Lower lobe of right lung (tissue), 2 donors: Measurements from ENCODE around the gene DBN1. TPM values are rescaled to one million over a fixed set of nuclear protein-coding genes. Genes with fewer than 3 reads are reported as not detected.

Source experiments
- ATAC-seq, 2 donors: fragments of 200-7000 bp; cut with Tn5 transposase; one replicate each; pipeline ENCODE4 v1.9.1; 2020 to 2022; ENCODE audit warnings: mild to moderate bottlenecking in 2 of 2, moderate library complexity in 2 of 2
- DNase-seq: peaks from one replicate; pipeline ENCODE4 v3.0.0-alpha.2; 2020
- H3K27ac ChIP-seq: fragments of 200-600 bp; one replicate; pipeline ENCODE4 v1.8.0; 2022
- H3K27me3 ChIP-seq: fragments of 200-600 bp; one replicate; pipeline ENCODE4 v1.8.0; 2022; ENCODE audit warnings: low read depth
- H3K36me3 ChIP-seq: fragments of 200-600 bp; one replicate; pipeline ENCODE4 v1.8.0; 2022; ENCODE audit warnings: mild to moderate bottlenecking
- H3K4me1 ChIP-seq: fragments of 200-600 bp; one replicate; pipeline ENCODE4 v1.8.0; 2022
- H3K4me3 ChIP-seq: fragments of 200-600 bp; one replicate; pipeline ENCODE4 v1.8.0; 2022; ENCODE audit warnings: mild to moderate bottlenecking
- H3K9me3 ChIP-seq: fragments of 200-600 bp; one replicate; pipeline ENCODE4 v1.8.0; 2022
- CTCF ChIP-seq: fragments of 200-600 bp; IDR thresholded peaks from one replicate; pipeline ENCODE4 v1.8.0; 2022; ENCODE audit warnings: antibody characterized with exemption, mild to moderate bottlenecking
- intact Hi-C: fragments of 100-400 bp; cut with DNase I; formaldehyde crosslinking; loops from one replicate; pipeline ENCODE4 v1.11.0; 2022
- total RNA-seq: library from RNA; stranded (reverse); fragmentation: NEBNext Ultra II Directional; extraction: Animal tissue kit (Norgen Biotek cat#: 25700); gene quantifications from one replicate; pipeline ENCODE4 v1.2.1, GENCODE V29; 2021
- donor health status: DM: no; HTN: yes; CAD: no; lungs with severe emphysema.

DBN1 gene
- total RNA-seq, 1 donor from 2014 or later, result 23.1 TPM

GRCh38 chr5:177440211-177440989 is 33.0 kb downstream of the DBN1 start:
- H3K4me3 ChIP-seq, result no peak overlapping the region
- intact Hi-C loops, result no loop called here
- ATAC-seq (no peak), DNase-seq (no peak)
- peaks cover 2% of the 10 kb centered on the region for H3K4me1 ChIP-seq
- no peak overlapping the region for H3K27ac ChIP-seq
- H3K36me3 ChIP-seq, result peaks cover 69% of the 10 kb centered on the region
- H3K9me3 ChIP-seq, result no peaks in the 10 kb centered on the region
- no peaks in the 10 kb centered on the region for H3K27me3 ChIP-seq
- no peak for TF ChIP-seq CTCF

- no peak for DNase-seq
- TF ChIP-seq CTCF, result no peak
- H3K9me3 ChIP-seq, result no peaks in the 10 kb centered on the region
- no peak for ATAC-seq
- peaks cover 77% of the 10 kb centered on the region for H3K36me3 ChIP-seq
- no peak overlapping the region for H3K27ac ChIP-seq
- no peaks in the 10 kb centered on the region for H3K4me1 ChIP-seq
- no peaks in the 10 kb centered on the region for H3K27me3 ChIP-seq
- intact Hi-C loops, result no loop called here
- H3K4me3 ChIP-seq, result no peak overlapping the region
Observed at GRCh38 chr5:177439518-177440053, 33.8 kb downstream of the DBN1 start.

- H3K27ac ChIP-seq, result no peak overlapping the region
- no peaks in the 10 kb centered on the region for H3K4me1 ChIP-seq
- DNase-seq (no peak), ATAC-seq (no peak)
- no peak overlapping the region for H3K4me3 ChIP-seq
- no peaks in the 10 kb centered on the region for H3K27me3 ChIP-seq
- H3K36me3 ChIP-seq, result peaks cover 88% of the 10 kb centered on the region
- H3K9me3 ChIP-seq, result no peaks in the 10 kb centered on the region
- intact Hi-C loops, result no loop called here
- TF ChIP-seq CTCF, result no peak
Observed at GRCh38 chr5:177438468-177438867, 35.0 kb downstream of the DBN1 start.

GRCh38 chr5:177437623-177438022 is 35.8 kb downstream of the DBN1 start:
- H3K9me3 ChIP-seq, result no peaks in the 10 kb centered on the region
- no peaks in the 10 kb centered on the region for H3K27me3 ChIP-seq
- H3K27ac ChIP-seq, result no peak overlapping the region
- H3K4me1 ChIP-seq, result peaks cover 3% of the 10 kb centered on the region
- peaks cover 94% of the 10 kb centered on the region for H3K36me3 ChIP-seq
- DNase-seq, result no peak
- no peak for TF ChIP-seq CTCF
- no peak overlapping the region for H3K4me3 ChIP-seq
- intact Hi-C loops, result no loop called here
- ATAC-seq, result peak; percentile 20 to 78

GRCh38 chr5:177435847-177436536 is 37.4 kb downstream of the DBN1 start:
- Histone ChIP-seq H3K4me3 (no peak overlapping the region), H3K27ac (no peak overlapping the region), H3K4me1 (peaks cover 19% of the 10 kb centered on the region), H3K36me3 (peaks cover 92% of the 10 kb centered on the region), H3K9me3 (no peaks in the 10 kb centered on the region), H3K27me3 (no peaks in the 10 kb centered on the region)
- DNase-seq, result no peak
- intact Hi-C loops, result no loop called here
- no peak for TF ChIP-seq CTCF
- no peak for ATAC-seq
